Measurements from ENCODE around the gene WT1.

WT1 gene

GRCh38 chr11:32437495-32438345, 2.4 kb upstream of the WT1 start:
- no peak for DNase-seq

- no peak for DNase-seq
Observed at GRCh38 chr11:32436751-32437494, 1.6 kb upstream of the WT1 start.

GRCh38 chr11:32435942-32436750, 807 bp upstream of the WT1 start:
- peak; percentile 54 to 67 for DNase-seq

- peak; percentile 72 to 78 for DNase-seq
Observed at GRCh38 chr11:32435152-32435480, 223 bp downstream of the WT1 start.

- DNase-seq = peak; percentile 88 to 92
Observed at GRCh38 chr11:32434356-32435151, 785 bp downstream of the WT1 start.

- peak in 1 of 2 experiments; percentile 32 for DNase-seq
Observed at GRCh38 chr11:32433914-32434355, 1.4 kb downstream of the WT1 start.

GRCh38 chr11:32433101-32433913, 2.0 kb downstream of the WT1 start:
- DNase-seq = no peak

- no peak for DNase-seq
Observed at GRCh38 chr11:32432565-32432964, 2.8 kb downstream of the WT1 start.

- no peak for DNase-seq
Observed at GRCh38 chr11:32430568-32431381, 4.6 kb downstream of the WT1 start.

GRCh38 chr11:32429477-32429876, 5.9 kb downstream of the WT1 start:
- no peak for DNase-seq

GRCh38 chr11:32428665-32429303, 6.6 kb downstream of the WT1 start:
- DNase-seq = no peak

GRCh38 chr11:32427935-32428664, 7.2 kb downstream of the WT1 start:
- DNase-seq = no peak

GRCh38 chr11:32427616-32427934, 7.8 kb downstream of the WT1 start:
- DNase-seq = no peak

- no peak for DNase-seq
Observed at GRCh38 chr11:32426819-32427615, 8.3 kb downstream of the WT1 start.

- no peak for DNase-seq
Observed at GRCh38 chr11:32426192-32426591, 9.1 kb downstream of the WT1 start.

GRCh38 chr11:32425761-32426160, 9.6 kb downstream of the WT1 start:
- no peak for DNase-seq

- no peak for DNase-seq
Observed at GRCh38 chr11:32422545-32422944, 12.8 kb downstream of the WT1 start.

GRCh38 chr11:32421992-32422391, 13.3 kb downstream of the WT1 start:
- DNase-seq = peak in 1 of 2 experiments; percentile 36

Data from Kasumi-1 (cell line).